Measurements from ENCODE around the gene CA12. TPM values are rescaled to one million over a fixed set of nuclear protein-coding genes. Genes with fewer than 3 reads are reported as not detected.

CA12 gene
- total and polyA plus RNA-seq, 2 donors (not counting 3 experiments of a cell fraction or from before 2014, with no cell fraction given), result 1.1 to 5.9 TPM

DNA sequence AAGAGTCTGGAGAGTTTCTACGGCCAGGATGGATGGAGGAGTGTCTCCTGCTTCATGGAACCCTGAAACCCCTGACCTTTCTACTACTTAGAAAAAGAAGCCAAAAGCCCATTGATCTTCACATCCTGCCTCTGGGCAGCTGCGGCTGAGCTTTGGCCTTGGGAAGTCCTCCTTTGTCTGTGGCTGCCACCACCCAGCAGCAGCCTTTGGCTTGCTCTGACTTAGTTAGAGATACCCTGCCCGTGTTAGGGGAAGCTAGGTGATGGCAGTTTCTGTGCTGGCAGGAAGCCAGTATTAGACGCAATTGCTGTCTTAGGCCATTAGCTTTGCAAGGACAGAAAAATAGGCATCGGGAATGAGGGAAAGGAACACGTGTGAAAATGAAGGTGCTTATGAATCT, 85.5 kb downstream of the CA12 start:
- POLR2A ChIA-PET, result no interaction called here
- CTCF ChIA-PET, result interaction anchor here (0.9 to 2.6 kb wide), 3 partner anchors 47 to 772 kb away, joined by 3 to 15 read pairs (median 3); no protein-coding TSS in a partner anchor
- H3K27ac ChIP-seq (ENCODE audit: insufficient read depth, low read depth, low read length), result no peak overlapping the region
- H3K9me1 ChIP-seq (replicated peaks; ENCODE audit: control insufficient read depth, extremely low read depth, insufficient read depth, low read length), result no peaks in the 10 kb centered on the region
- H3K9ac ChIP-seq (replicated peaks; ENCODE audit: extremely low read depth, insufficient read depth, low read length), result no peak overlapping the region
- dilution Hi-C loops (cut with MboI; ENCODE audit: extremely low pct_ligation_motif_present, low sequenced_read_pairs), result no loop called here
- no peak overlapping the region for H2AFZ ChIP-seq (ENCODE audit: low read depth, low read length)
- intact Hi-C loops (cut with micrococcal nuclease), result no loop called here
- FAIRE-seq (no peak), DNase-seq (ENCODE audit: low read depth, low spot score) (peak; percentile 8)
- no TSS peak for BruUV-seq (replicated peaks)
- H3K9me3 ChIP-seq (replicated peaks; ENCODE audit: control insufficient read depth, insufficient read depth, low read length), result no peaks in the 10 kb centered on the region
- H3K79me2 ChIP-seq (ENCODE audit: control insufficient read depth, insufficient read depth, low read length), result no peaks in the 10 kb centered on the region
- H3K27me3 ChIP-seq (ENCODE audit: control insufficient read depth in 2 of 2, insufficient read depth in 2 of 2, low read length in 2 of 2), result no peaks in the 10 kb centered on the region
- TF ChIP-seq, protein P1, sequence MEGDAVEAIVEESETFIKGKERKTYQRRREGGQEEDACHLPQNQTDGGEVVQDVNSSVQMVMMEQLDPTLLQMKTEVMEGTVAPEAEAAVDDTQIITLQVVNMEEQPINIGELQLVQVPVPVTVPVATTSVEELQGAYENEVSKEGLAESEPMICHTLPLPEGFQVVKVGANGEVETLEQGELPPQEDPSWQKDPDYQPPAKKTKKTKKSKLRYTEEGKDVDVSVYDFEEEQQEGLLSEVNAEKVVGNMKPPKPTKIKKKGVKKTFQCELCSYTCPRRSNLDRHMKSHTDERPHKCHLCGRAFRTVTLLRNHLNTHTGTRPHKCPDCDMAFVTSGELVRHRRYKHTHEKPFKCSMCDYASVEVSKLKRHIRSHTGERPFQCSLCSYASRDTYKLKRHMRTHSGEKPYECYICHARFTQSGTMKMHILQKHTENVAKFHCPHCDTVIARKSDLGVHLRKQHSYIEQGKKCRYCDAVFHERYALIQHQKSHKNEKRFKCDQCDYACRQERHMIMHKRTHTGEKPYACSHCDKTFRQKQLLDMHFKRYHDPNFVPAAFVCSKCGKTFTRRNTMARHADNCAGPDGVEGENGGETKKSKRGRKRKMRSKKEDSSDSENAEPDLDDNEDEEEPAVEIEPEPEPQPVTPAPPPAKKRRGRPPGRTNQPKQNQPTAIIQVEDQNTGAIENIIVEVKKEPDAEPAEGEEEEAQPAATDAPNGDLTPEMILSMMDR (IDR thresholded peaks at IDR 0.05; ENCODE audit: extremely low read depth in 1 of 2, insufficient read depth in 1 of 2, low read depth in 1 of 2, low read length in 2 of 2), result no peak
- TF ChIP-seq EZH2 (IDR thresholded peaks at IDR 0.05; ENCODE audit: borderline replicate concordance, low read depth, low read length, severe bottlenecking) (no peak), GATA2 (IDR thresholded peaks at IDR 0.05; ENCODE audit: insufficient read depth, insufficient read length, low read depth, low read length) (no peak), POLR2AphosphoS5 (IDR thresholded peaks at IDR 0.05; ENCODE audit: insufficient read depth, low read depth, low read length) (no peak), MYC (IDR thresholded peaks at IDR 0.05; ENCODE audit: low read depth, low read length) (no peak), JUN (IDR thresholded peaks at IDR 0.05; ENCODE audit: borderline replicate concordance, insufficient read depth, insufficient read length, low read depth) (no peak), POLR2A (IDR thresholded peaks at IDR 0.05; ENCODE audit: low read depth, low read length) (no peak), FOS (IDR thresholded peaks at IDR 0.05; ENCODE audit: borderline replicate concordance, insufficient read depth, low read length) (no peak)
- TF ChIP-seq, protein P2, sequence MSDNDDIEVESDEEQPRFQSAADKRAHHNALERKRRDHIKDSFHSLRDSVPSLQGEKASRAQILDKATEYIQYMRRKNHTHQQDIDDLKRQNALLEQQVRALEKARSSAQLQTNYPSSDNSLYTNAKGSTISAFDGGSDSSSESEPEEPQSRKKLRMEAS (IDR thresholded peaks at IDR 0.05; ENCODE audit: insufficient read depth, insufficient read length), result no peak
- no peak overlapping the region for H3K4me3 ChIP-seq (replicated peaks in 1 of 3; ENCODE audit: insufficient read depth in 1 of 3, low read depth in 1 of 3, low read length in 3 of 3)
- H3K36me3 ChIP-seq (ENCODE audit: control insufficient read depth in 2 of 2, extremely low read depth in 1 of 2, insufficient read depth in 2 of 2, low read length in 2 of 2), result no peaks in the 10 kb centered on the region
- peaks cover 8% of the 10 kb centered on the region for H3K4me1 ChIP-seq (ENCODE audit: control insufficient read depth, extremely low read depth, insufficient read depth, low read length)
- no peak overlapping the region for H3K4me2 ChIP-seq (ENCODE audit: insufficient read depth, low read length)
- no peaks in the 10 kb centered on the region for H4K20me1 ChIP-seq (replicated peaks; ENCODE audit: control insufficient read depth, extremely low read depth, insufficient read depth, low read length)

All from endothelial cell of umbilical vein (primary cell).